ENCODE measurements around the gene MPV17L. TPM values are rescaled to one million over a fixed set of nuclear protein-coding genes. Genes with fewer than 3 reads are reported as not detected.
"Not testable (repeated sequence)": the region's sequence is repeated elsewhere in the genome, so short reads cannot be mapped to it uniquely, and the experiment has no call there.

Gene MPV17L
- total RNA-seq, 2 donors from 2014 or later: 14.5 to 35.3 TPM

DNA sequence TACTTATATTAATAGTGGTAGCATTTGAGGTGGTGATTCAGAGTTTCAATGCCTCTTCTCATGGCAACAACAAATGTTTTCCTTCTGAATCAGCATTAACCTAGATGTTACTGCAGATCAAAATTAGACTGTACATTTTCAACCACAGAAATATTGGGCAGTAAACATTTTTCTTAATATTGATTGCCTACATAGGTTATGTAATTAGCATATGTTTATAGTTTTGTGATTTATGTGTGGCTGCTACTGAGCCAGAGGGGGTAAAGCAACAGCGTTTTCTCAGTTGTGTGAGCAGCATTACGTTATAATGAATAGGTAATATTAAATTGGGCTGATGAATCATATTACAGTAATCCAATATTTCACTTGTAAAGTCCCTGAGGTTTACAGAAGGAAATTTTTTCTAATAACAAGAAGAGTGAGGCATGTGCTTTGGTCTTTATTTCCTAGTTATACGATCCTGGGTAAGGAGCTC is 20.0 kb downstream of the MPV17L start:
- DNase-seq: no peak
- Histone ChIP-seq H3K36me3 (replicated peaks in 1 of 2; ENCODE audit: insufficient read depth in 1 of 2, low read depth in 2 of 2) (no peaks in the 10 kb centered on the region), H3K4me1 (no peaks in the 10 kb centered on the region), H3K27ac (no peak overlapping the region), H3K4me3 (no peak overlapping the region), H3K27me3 (no peaks in the 10 kb centered on the region), H3K9me3 (no peaks in the 10 kb centered on the region)
- WGBS, 2 donors: 56 to 64% methylated on average over 3 of the region's 3 CpGs
- intact Hi-C loops (cut with DNase I): no loop called here
- no peak for TF ChIP-seq POLR2A (IDR thresholded peaks at IDR 0.05)
- TF ChIP-seq, protein P1, sequence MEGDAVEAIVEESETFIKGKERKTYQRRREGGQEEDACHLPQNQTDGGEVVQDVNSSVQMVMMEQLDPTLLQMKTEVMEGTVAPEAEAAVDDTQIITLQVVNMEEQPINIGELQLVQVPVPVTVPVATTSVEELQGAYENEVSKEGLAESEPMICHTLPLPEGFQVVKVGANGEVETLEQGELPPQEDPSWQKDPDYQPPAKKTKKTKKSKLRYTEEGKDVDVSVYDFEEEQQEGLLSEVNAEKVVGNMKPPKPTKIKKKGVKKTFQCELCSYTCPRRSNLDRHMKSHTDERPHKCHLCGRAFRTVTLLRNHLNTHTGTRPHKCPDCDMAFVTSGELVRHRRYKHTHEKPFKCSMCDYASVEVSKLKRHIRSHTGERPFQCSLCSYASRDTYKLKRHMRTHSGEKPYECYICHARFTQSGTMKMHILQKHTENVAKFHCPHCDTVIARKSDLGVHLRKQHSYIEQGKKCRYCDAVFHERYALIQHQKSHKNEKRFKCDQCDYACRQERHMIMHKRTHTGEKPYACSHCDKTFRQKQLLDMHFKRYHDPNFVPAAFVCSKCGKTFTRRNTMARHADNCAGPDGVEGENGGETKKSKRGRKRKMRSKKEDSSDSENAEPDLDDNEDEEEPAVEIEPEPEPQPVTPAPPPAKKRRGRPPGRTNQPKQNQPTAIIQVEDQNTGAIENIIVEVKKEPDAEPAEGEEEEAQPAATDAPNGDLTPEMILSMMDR (IDR thresholded peaks at IDR 0.05): no peak
- ATAC-seq: no peak

- ATAC-seq (no peak), DNase-seq (no peak)
- Histone ChIP-seq H3K36me3 (replicated peaks in 1 of 2; ENCODE audit: insufficient read depth in 1 of 2, low read depth in 2 of 2) (no peaks in the 10 kb centered on the region), H3K9me3 (no peaks in the 10 kb centered on the region), H3K4me1 (peaks cover 5% of the 10 kb centered on the region), H3K27ac (no peak overlapping the region), H3K4me3 (no peak overlapping the region), H3K27me3 (no peaks in the 10 kb centered on the region)
- no peak for TF ChIP-seq POLR2A (IDR thresholded peaks at IDR 0.05)
- intact Hi-C loops (cut with DNase I): no loop called here
- WGBS, 2 donors: 90% methylated on average over 2 of the region's 2 CpGs
These were observed 21.6 kb downstream of the MPV17L start for GRCh38 chr16:15417197-15417596.

GRCh38 chr16:15418206-15418605 is 22.7 kb downstream of the MPV17L start:
- no peak for DNase-seq
- Histone ChIP-seq H3K4me3 (no peak overlapping the region), H3K9me3 (no peaks in the 10 kb centered on the region), H3K36me3 (replicated peaks in 1 of 2; ENCODE audit: insufficient read depth in 1 of 2, low read depth in 2 of 2) (no peaks in the 10 kb centered on the region), H3K4me1 (peaks cover 11% of the 10 kb centered on the region), H3K27me3 (no peaks in the 10 kb centered on the region), H3K27ac (no peak overlapping the region)
- no peak for ATAC-seq
- intact Hi-C loops (cut with DNase I): no loop called here
- 63 to 72% methylated on average over 3 of the region's 3 CpGs for WGBS, 2 donors
- no peak for TF ChIP-seq POLR2A (IDR thresholded peaks at IDR 0.05)

- WGBS, 2 donors: 84 to 94% methylated on average over 5 of the region's 5 CpGs
These were observed 26.1 kb downstream of the MPV17L start for GRCh38 chr16:15421696-15422095.

DNA sequence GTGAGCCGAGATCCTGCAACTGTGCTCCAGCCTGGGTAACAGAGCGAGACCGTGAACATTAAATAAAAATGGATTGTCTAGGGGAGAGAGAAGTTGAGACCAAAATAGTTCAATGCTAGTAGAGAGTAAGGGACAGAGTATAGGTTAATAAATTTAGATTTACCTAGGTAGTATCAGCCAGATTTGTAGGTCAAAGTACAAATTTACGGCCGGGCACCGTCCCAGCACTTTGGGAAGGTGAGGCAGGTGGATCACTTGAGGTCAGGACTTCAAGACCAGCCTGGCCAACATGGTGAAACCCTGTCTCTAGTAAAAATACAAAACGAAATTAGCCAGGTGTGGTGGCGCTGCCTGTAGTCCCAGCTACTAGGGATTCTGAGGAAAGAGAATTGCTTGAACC is 26.7 kb downstream of the MPV17L start:
- H3K9me3 ChIP-seq: no peaks in the 10 kb centered on the region
- 36 to 48% methylated on average over 8 of the region's 8 CpGs for WGBS, 2 donors
- TF ChIP-seq POLR2A (IDR thresholded peaks at IDR 0.05): no peak
- TF ChIP-seq, protein P1 (IDR thresholded peaks at IDR 0.05): no peak
- peak; percentile 27 to 74 (median 52) for DNase-seq
- intact Hi-C loops (cut with DNase I): no loop called here
- H3K27ac ChIP-seq: no peak overlapping the region
- H3K4me1 ChIP-seq: peaks cover 11% of the 10 kb centered on the region
- ATAC-seq: peak; percentile 42
- H3K4me3 ChIP-seq: no peak overlapping the region
- no peaks in the 10 kb centered on the region for H3K27me3 ChIP-seq
- no peaks in the 10 kb centered on the region for H3K36me3 ChIP-seq (replicated peaks in 1 of 2; ENCODE audit: insufficient read depth in 1 of 2, low read depth in 2 of 2)

More at GRCh38 chr16:15421696-15422095, 26.1 kb downstream of the MPV17L start:
- H3K27ac ChIP-seq; H3K9me3 ChIP-seq; intact Hi-C loops (cut with DNase I); H3K4me3 ChIP-seq; H3K36me3 ChIP-seq (replicated peaks in 1 of 2; ENCODE audit: insufficient read depth in 1 of 2, low read depth in 2 of 2); DNase-seq; ATAC-seq; H3K27me3 ChIP-seq: not testable (repeated sequence)
- peaks cover 11% of the 10 kb centered on the region for H3K4me1 ChIP-seq

- intact Hi-C loops (cut with DNase I): no loop called here
- WGBS, 2 donors: 84 to 89% methylated on average over 6 of the region's 6 CpGs
These were observed 30.3 kb downstream of the MPV17L start for GRCh38 chr16:15425861-15426260.

More at GRCh38 chr16:15425861-15426260, 30.3 kb downstream of the MPV17L start:
- no peaks in the 10 kb centered on the region for H3K36me3 ChIP-seq (replicated peaks in 1 of 2; ENCODE audit: insufficient read depth in 1 of 2, low read depth in 2 of 2)
- DNase-seq (no peak), ATAC-seq (no peak)
- H3K27me3 ChIP-seq: no peaks in the 10 kb centered on the region
- TF ChIP-seq POLR2A (IDR thresholded peaks at IDR 0.05): no peak
- TF ChIP-seq, protein P1 (IDR thresholded peaks at IDR 0.05): no peak
- H3K9me3 ChIP-seq: no peaks in the 10 kb centered on the region
- H3K27ac ChIP-seq: no peak overlapping the region
- H3K4me3 ChIP-seq: no peak overlapping the region
- peaks cover 17% of the 10 kb centered on the region for H3K4me1 ChIP-seq

Data from body of pancreas (tissue), 4 donors.